Body of pancreas (tissue), 4 donors: ENCODE measurements around the gene DTX1. TPM values are rescaled to one million over a fixed set of nuclear protein-coding genes. Genes with fewer than 3 reads are reported as not detected.

Experiments used
- ATAC-seq: fragments of 150-250 bp; one replicate; pipeline ENCODE4 v1.9.1; 2016
- DNase-seq, 4 donors: peaks; one replicate each; pipeline ENCODE4 v3.0.0-alpha.2; 2019
- H3K27ac ChIP-seq, 4 donors: fragments of 200-600 bp; sonication (generic); 1 replicate in 3 of 4; 2 replicates in 1 of 4; pipeline versions ENCODE4 v1.5.1 to v1.6.1; 2016 to 2019; ENCODE audit warnings: mild to moderate bottlenecking in 1 of 4, mixed read lengths in 1 of 4, moderate library complexity in 1 of 4
- H3K27me3 ChIP-seq, 2 donors: fragments of 200-600 bp; sonication (generic); one replicate each; pipeline ENCODE4 v1.6.0; 2016; ENCODE audit warnings: mild to moderate bottlenecking in 1 of 2
- H3K36me3 ChIP-seq, 2 donors: fragments of 200-600 bp; sonication (generic); replicated peaks in 1 of 2; 2 replicates each; pipeline ENCODE4 v1.5.1; 2016; ENCODE audit warnings: low read depth in 2 of 2; ENCODE audit not compliant: insufficient read depth in 1 of 2
- H3K4me1 ChIP-seq: fragments of 200-600 bp; sonication (generic); one replicate; pipeline ENCODE4 v1.6.0; 2016
- H3K4me3 ChIP-seq, 2 donors: fragments of 200-600 bp; sonication (generic); 1 replicate in 1 of 2; 2 replicates in 1 of 2; pipeline ENCODE4 v1.5.1; 2016 to 2019
- H3K9me3 ChIP-seq, 3 donors: fragments of 200-600 bp; sonication (generic); 1 replicate in 2 of 3; 2 replicates in 1 of 3; pipeline ENCODE4 v1.5.1; 2016
- CTCF ChIP-seq, 7 experiments: fragments of 450-650 bp in 4 of 7; fragments of 200-600 bp in 3 of 7; sonication (generic) in 3 of 7; IDR thresholded peaks; one replicate each; pipeline ENCODE4 v1.5.1; 2016 to 2019; ENCODE audit warnings: antibody characterized with exemption in 7 of 7
- POLR2A ChIP-seq, 3 donors: fragments of 450-650 bp; IDR thresholded peaks; one replicate each; pipeline ENCODE4 v1.6.1; 2016; ENCODE audit warnings: antibody characterized with exemption in 3 of 3, mild to moderate bottlenecking in 2 of 3
- WGBS, 2 donors: methylation state at CpG; one replicate each; pipeline ENCODE4 v1.1.5; 2017; 5-methylcytosine and 5-hydroxymethylcytosine counted together
- intact Hi-C: fragments of 100-400 bp; cut with DNase I; formaldehyde crosslinking; loops from one replicate; pipeline ENCODE4 v1.15.1; 2023
- total RNA-seq, 2 donors: library from RNA; depleted of rRNA; stranded (reverse); fragments of >200 nt; gene quantifications; one replicate each; pipeline ENCODE4 v1.1.0, GENCODE V29; 2016

DTX1 gene
- total RNA-seq, 2 donors from 2014 or later, result 11.9 to 17.5 TPM

GRCh38 chr12:113030875-113031525, 25.5 kb upstream of the DTX1 start:
- no peak for TF ChIP-seq POLR2A (IDR thresholded peaks at IDR 0.05)
- TF ChIP-seq CTCF (IDR thresholded peaks at IDR 0.05), result peak; percentile 47 to 82 (median 76)
- no peaks in the 10 kb centered on the region for H3K9me3 ChIP-seq
- peak; percentile 56 for ATAC-seq
- intact Hi-C loops, result loop anchor here (10.0 kb wide), 1 partner anchor 136 kb away; no protein-coding TSS in a partner anchor
- H3K27ac ChIP-seq, result no peak overlapping the region
- peak; percentile 18 to 43 (median 36) for DNase-seq
- no peaks in the 10 kb centered on the region for H3K27me3 ChIP-seq
- H3K36me3 ChIP-seq, result no peaks in the 10 kb centered on the region
- 5 to 8% methylated on average over 9 of the region's 9 CpGs for WGBS, 2 donors
- no peaks in the 10 kb centered on the region for H3K4me1 ChIP-seq
- no peak overlapping the region for H3K4me3 ChIP-seq

- Histone ChIP-seq H3K4me1 (no peaks in the 10 kb centered on the region), H3K27ac (peak overlapping the region in 1 of 4 donors; percentile 36), H3K27me3 (no peaks in the 10 kb centered on the region), H3K4me3 (no peak overlapping the region), H3K9me3 (no peaks in the 10 kb centered on the region), H3K36me3 (no peaks in the 10 kb centered on the region)
- ATAC-seq, result no peak
- TF ChIP-seq CTCF (IDR thresholded peaks at IDR 0.05) (no peak), POLR2A (IDR thresholded peaks at IDR 0.05) (no peak)
- intact Hi-C loops, result loop anchor here (10.0 kb wide), 1 partner anchor 145 kb away; no protein-coding TSS in a partner anchor
- DNase-seq, result no peak
- 69 to 96% methylated on average over 4 of the region's 4 CpGs for WGBS, 2 donors
Observed at GRCh38 chr12:113039911-113040445, 16.6 kb upstream of the DTX1 start.

GRCh38 chr12:113040722-113041171, 15.8 kb upstream of the DTX1 start:
- intact Hi-C loops, result no loop called here
- no peak for TF ChIP-seq POLR2A (IDR thresholded peaks at IDR 0.05)
- no peak for TF ChIP-seq CTCF (IDR thresholded peaks at IDR 0.05)
- peak in 2 of 4 donors; percentile 28 to 77 for DNase-seq
- Histone ChIP-seq H3K4me3 (no peak overlapping the region), H3K9me3 (no peaks in the 10 kb centered on the region), H3K36me3 (no peaks in the 10 kb centered on the region), H3K27ac (peak overlapping the region in 1 of 4 donors; percentile 27), H3K27me3 (no peaks in the 10 kb centered on the region), H3K4me1 (no peaks in the 10 kb centered on the region)
- WGBS, 2 donors, result 56 to 60% methylated on average over 7 of the region's 7 CpGs
- ATAC-seq, result peak; percentile 56

GRCh38 chr12:113041560-113041959, 15.0 kb upstream of the DTX1 start:
- H3K27ac ChIP-seq, result no peak overlapping the region
- H3K9me3 ChIP-seq, result no peaks in the 10 kb centered on the region
- no peaks in the 10 kb centered on the region for H3K27me3 ChIP-seq

More at GRCh38 chr12:113041560-113041959, 15.0 kb upstream of the DTX1 start:
- H3K36me3 ChIP-seq, result no peaks in the 10 kb centered on the region
- WGBS, 2 donors, result 80 to 82% methylated on average over 7 of the region's 7 CpGs
- H3K4me3 ChIP-seq, result no peak overlapping the region
- intact Hi-C loops, result no loop called here
- DNase-seq, result no peak
- TF ChIP-seq CTCF (IDR thresholded peaks at IDR 0.05) (no peak), POLR2A (IDR thresholded peaks at IDR 0.05) (no peak)
- H3K4me1 ChIP-seq, result no peaks in the 10 kb centered on the region
- ATAC-seq, result no peak
